GM20000 (cell line): ENCODE results near the gene SEMA5A.

Source experiments
- DNase-seq: peaks from one replicate; pipeline ENCODE4 v3.0.0; 2012; ENCODE audit warnings: low spot score
- CTCF ChIP-seq: IDR thresholded peaks from 2 replicates; pipeline ENCODE4 v1.5.1; 2012; ENCODE audit warnings: mild to moderate bottlenecking, control low read depth; ENCODE audit errors: extremely low read depth, missing control alignments

Gene SEMA5A

GRCh38 chr5:9279774-9280173 is 266.1 kb downstream of the SEMA5A start:
- no peak for TF ChIP-seq CTCF
- DNase-seq = no peak

- TF ChIP-seq CTCF = no peak
- no peak for DNase-seq
Measured at GRCh38 chr5:9278921-9279603, 266.8 kb downstream of the SEMA5A start.

DNA sequence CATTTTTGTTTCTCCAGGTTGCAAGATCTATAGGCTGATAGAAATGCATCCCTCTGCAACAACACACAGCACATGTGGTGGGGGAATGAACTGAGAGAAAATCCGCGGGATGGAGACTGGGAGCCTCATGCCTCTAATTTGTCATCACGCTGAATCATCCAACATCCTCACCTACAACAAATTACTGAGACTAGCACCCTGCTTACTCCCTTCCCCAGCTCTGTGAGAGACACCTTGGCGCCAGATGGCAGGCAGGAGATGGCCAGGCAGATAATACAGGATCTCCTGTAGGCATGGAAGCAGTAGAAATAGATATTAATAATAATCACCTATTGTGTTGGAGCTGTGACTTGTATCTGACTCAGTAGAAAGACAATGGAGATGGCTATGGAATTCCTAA is 276.9 kb downstream of the SEMA5A start:
- DNase-seq = no peak
- TF ChIP-seq CTCF = no peak

- no peak for TF ChIP-seq CTCF
- DNase-seq = no peak
Measured at GRCh38 chr5:9268226-9268625, 277.6 kb downstream of the SEMA5A start.

GRCh38 chr5:9265441-9266287 is 280.2 kb downstream of the SEMA5A start:
- DNase-seq = no peak

DNA sequence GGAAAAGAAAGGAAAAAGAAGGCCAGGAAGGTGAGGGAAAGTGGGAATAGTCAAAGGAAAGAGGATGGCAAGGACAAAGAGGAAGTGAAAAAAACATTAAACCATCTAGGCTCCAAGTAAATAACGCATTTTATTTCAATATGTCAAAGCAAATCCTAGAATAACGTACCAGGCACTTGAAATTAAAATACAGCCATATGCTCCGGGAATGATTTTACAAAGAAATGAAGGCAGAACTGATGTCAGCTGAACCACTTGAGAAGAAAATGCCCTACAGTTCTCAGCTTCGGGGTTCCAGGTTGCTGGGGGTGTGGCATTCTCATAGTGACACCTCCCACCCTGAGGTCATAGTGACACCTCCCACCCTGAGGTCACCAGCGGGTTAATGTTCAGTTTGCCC is 281.6 kb downstream of the SEMA5A start:
- TF ChIP-seq CTCF = no peak

More at GRCh38 chr5:9265441-9266287, 280.2 kb downstream of the SEMA5A start:
- TF ChIP-seq CTCF = no peak

GRCh38 chr5:9263656-9264055 is 282.2 kb downstream of the SEMA5A start:
- DNase-seq = no peak
- no peak for TF ChIP-seq CTCF

More for the DNA sequence above, 281.6 kb downstream of the SEMA5A start:
- no peak for DNase-seq
